RPMI8226 (cell line): ENCODE data around the gene FBXO7.
A peak's percentile ranks its signal among the peaks of the same experiment; 100 is the strongest.

Source experiments
- DNase-seq: peaks from one replicate; pipeline ENCODE4 v3.0.0-alpha.2; 2015

Gene FBXO7

GRCh38 chr22:32492111-32492510, 17.5 kb downstream of the FBXO7 start:
- DNase-seq, result no peak

GRCh38 chr22:32493551-32493950, 18.9 kb downstream of the FBXO7 start:
- no peak for DNase-seq

DNA sequence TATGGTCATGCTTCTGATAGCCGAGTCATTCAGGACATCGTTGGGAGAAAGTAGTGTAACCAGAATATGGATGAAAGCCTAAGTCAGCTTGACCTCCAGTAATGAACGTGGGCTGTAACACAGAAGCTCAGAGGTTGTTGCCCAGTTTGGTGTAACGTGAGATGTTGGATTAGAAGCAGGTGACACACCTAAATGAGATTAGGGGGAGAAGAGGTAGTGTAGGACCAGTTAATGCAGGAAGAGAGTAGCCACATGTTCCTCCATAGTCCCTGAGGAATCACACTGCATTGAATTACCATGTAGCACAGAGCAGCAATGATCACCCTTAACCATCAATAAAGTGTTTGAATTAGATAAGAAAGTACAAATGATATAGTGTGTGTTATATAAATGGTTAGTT, 20.4 kb downstream of the FBXO7 start:
- DNase-seq, result no peak

GRCh38 chr22:32499666-32500065, 25.1 kb downstream of the FBXO7 start:
- DNase-seq, result no peak

DNA sequence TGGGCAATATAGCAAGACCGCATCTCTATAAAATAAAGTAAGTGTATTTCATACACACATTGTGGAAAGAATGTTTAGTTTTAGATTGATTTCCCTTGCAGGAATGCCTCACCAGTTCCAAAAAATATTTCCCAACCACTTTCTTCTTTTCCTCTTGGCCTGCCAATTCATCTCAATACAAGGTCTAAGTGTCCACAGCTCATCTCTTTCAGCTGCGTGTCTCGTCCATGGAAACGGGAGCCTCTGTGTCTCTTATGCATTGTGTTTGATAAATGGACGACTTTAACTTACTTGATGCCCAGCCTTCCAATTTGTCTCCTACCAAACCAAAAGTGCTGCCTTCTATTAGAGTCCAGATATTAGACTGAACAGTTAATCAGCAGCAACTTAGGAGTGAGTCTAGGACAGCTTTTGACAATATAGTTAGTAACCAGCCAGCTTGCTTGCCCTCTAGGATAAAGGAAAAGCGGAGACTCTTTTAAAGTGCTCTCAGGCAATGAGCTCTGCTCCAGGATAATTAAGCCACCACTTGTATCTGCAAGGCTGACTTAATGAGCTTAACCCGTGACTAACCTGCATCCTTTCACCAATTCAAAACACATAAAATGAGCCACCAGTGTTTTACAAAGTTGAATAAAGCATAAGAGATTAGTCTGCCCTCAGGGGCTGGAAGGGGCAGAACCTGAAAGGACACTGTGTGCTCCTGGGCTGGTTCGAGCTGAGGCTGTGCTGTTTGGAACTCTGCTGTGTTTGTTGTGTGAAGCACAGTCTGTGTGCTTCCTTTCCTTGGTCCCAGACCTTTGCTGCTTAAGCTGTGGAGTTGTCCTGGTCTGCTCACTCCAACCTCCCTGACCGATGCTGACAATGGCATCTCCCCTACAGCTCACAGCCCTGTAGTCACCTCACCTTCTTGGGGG, 27.5 kb downstream of the FBXO7 start:
- no peak for DNase-seq

DNA sequence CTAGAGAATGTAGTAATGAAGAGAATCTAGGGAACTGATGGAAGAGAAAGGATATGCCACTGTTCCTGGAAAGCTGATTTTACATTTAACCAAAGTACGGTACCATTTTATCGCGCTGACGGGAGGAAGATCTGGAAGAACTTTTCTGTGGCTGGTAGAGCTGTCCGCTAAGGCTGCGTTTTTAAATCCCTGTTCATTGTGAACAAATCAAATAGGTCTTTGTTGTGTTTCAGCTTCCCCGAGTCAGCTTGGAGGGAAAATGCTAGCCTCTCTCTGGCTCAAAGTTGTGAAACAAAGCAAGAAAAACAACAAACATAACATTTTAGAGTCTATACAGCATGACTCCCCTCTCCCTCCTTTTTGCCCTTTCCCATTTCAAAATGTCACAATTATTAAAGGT, 34.4 kb downstream of the FBXO7 start:
- DNase-seq, result no peak

DNA sequence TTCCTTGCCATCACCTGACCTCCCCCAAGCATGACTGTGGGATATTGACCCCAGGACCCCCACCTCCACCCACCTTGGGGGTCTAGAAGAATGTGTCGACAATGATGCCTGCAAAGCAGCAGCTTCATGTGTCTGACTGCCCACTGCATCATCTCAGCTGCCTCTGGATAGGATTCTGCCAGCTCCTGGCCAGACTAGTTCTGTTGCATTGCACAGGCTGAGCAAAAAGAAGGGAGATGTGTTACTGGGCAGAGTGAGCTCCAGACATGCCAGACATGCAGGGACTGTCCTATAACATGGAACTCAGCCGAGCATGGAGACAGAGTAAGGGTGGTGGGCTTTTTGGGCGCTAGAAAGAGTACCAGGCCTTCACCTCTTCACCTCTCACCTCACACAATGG, 36.7 kb downstream of the FBXO7 start:
- no peak for DNase-seq

DNA sequence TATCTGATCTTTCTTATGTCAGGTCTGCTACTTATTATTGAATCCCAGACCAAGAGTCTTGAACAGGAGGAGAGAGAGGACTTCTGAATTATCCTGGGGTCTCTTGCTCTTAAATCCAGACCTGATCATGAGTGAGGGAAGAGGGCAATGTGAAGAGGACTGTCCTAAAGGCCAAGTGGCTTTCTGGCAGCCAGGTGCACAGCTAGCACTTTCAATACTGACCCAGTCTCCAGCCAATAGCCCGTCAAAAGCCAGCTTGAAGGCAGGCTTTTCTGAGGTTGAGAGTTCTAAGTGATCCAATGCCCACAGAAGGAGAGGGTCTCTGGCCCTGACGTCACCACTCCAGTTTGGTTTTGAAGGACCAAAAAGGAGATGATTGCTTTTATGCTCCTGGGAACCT, 37.2 kb downstream of the FBXO7 start:
- DNase-seq, result no peak

- no peak for DNase-seq
Observed at GRCh38 chr22:32512267-32512982, 37.8 kb downstream of the FBXO7 start.

DNA sequence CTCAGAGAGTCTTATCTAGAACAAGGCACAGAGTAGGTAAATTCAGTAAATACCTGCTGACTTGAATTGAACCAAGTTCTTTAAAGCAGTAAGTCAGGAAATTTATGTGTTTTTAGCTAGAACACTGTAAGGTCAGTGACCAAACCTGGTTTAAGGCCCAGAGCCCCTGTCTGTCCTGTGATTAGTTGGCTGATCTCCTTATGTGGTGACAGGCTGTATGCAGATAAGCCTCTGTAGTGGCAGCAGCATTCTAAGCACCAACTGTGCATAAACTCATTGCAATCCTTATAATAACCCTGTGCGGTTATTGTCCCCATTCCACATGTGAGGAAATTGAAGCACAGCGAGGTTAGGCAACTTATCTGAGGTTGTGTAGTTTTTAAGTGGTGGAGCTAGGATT, 40.5 kb downstream of the FBXO7 start:
- no peak for DNase-seq

GRCh38 chr22:32517488-32517887, 42.9 kb downstream of the FBXO7 start:
- DNase-seq, result no peak

- DNase-seq, result no peak
Observed at GRCh38 chr22:32517921-32518320, 43.3 kb downstream of the FBXO7 start.

DNA sequence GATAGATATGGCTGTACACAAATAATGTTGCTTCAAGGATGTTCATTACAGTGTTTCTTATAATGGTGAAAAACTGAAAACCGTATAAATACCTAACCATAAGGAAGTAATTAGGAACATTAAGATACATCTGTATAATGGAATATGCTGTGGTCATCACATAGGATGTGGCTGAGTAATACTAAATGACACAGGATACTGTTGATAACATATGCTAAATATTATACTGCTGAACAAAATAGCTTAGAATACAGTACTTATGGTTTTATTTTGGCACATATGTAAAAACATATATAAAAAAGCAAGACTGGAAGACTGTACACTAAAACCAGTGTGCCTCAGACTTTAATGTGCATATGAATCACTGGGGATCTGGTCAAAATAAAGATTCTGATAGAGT, 43.8 kb downstream of the FBXO7 start:
- no peak for DNase-seq

- DNase-seq, result peak; percentile 20
Observed at GRCh38 chr22:32518848-32519247, 44.2 kb downstream of the FBXO7 start.

DNA sequence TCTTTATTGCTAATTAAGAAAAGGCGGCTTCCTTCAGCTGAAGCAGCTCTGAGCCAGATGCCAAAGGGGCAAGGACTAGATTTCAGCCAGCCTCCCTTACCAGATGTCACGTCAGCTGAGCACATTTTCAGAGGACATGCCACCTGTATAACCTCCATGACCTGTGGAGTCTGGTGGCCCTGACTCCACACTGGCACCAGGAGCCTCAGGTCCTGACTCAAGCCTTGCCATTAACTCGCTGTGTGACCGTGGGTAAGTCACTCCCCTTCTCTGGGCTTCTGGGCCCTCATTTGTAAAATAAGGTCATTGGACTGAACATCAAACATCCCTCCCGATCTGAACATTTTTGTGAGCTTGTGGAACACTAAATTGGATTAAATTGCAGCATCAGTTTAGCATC, 46.0 kb downstream of the FBXO7 start:
- no peak for DNase-seq

DNA sequence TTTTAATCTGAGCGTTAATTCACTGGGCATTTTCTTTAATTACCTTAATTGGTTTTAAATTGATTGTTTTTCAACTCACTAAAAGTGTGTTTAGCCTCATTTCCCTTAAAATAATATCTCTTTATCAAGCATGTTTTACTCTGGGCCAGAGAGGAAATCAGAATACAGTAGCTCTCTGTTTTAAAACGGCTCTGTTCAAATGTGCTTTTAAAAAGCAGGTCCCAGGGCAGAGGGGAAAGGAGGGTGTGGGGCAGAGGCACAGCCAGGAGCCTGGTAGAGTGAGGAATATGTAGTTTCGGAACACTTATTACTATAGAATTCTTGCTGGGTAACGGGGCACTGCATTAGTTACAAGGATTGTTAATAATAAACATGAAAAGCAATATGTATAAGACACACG, 47.6 kb downstream of the FBXO7 start:
- no peak for DNase-seq

GRCh38 chr22:32527756-32528155, 53.1 kb downstream of the FBXO7 start:
- peak; percentile 14 for DNase-seq

- DNase-seq, result no peak
Observed at GRCh38 chr22:32528316-32528715, 53.7 kb downstream of the FBXO7 start.

- peak; percentile 77 for DNase-seq
Observed at GRCh38 chr22:32528984-32529982, 54.7 kb downstream of the FBXO7 start.

GRCh38 chr22:32531228-32531627, 56.6 kb downstream of the FBXO7 start:
- DNase-seq, result no peak

GRCh38 chr22:32531931-32532819, 57.6 kb downstream of the FBXO7 start:
- DNase-seq, result no peak

GRCh38 chr22:32532820-32533128, 58.2 kb downstream of the FBXO7 start:
- no peak for DNase-seq
